Measurements from ENCODE around the gene RNF7. TPM values are rescaled to one million over a fixed set of nuclear protein-coding genes. Genes with fewer than 3 reads are reported as not detected.

The RNF7 gene
- total RNA-seq, 6 experiments from 2014 or later = 135 to 170 (median 139) TPM

- no peaks in the 10 kb centered on the region for H3K9me3 Mint-ChIP-seq
- no peak for DNase-seq
- TF ChIP-seq CTCF (IDR thresholded peaks at IDR 0.05) = no peak
- no peak overlapping the region for H3K27ac Mint-ChIP-seq
- no peaks in the 10 kb centered on the region for H3K4me1 Mint-ChIP-seq (ENCODE audit: low read depth)
- H3K27me3 Mint-ChIP-seq (ENCODE audit: insufficient read depth) = peaks cover 20% of the 10 kb centered on the region
- H3K4me3 Mint-ChIP-seq = no peak overlapping the region
- no peaks in the 10 kb centered on the region for H3K36me3 Mint-ChIP-seq (ENCODE audit: low read depth)
Measured at GRCh38 chr3:141790171-141790570, 52.1 kb downstream of the RNF7 start.

- H3K27me3 Mint-ChIP-seq (ENCODE audit: insufficient read depth) = peaks cover 15% of the 10 kb centered on the region
- H3K27ac Mint-ChIP-seq = no peak overlapping the region
- no peak for TF ChIP-seq CTCF (IDR thresholded peaks at IDR 0.05)
- DNase-seq = no peak
- no peaks in the 10 kb centered on the region for H3K36me3 Mint-ChIP-seq (ENCODE audit: low read depth)
- no peaks in the 10 kb centered on the region for H3K9me3 Mint-ChIP-seq
- no peak overlapping the region for H3K4me3 Mint-ChIP-seq
- H3K4me1 Mint-ChIP-seq (ENCODE audit: low read depth) = peaks cover 1% of the 10 kb centered on the region; the same call in 1 of the 2 replicates
Measured at GRCh38 chr3:141792495-141792894, 54.4 kb downstream of the RNF7 start.

- DNase-seq = no peak
- Mint-ChIP-seq H3K36me3 (ENCODE audit: low read depth) (no peaks in the 10 kb centered on the region), H3K9me3 (no peaks in the 10 kb centered on the region), H3K27ac (no peak overlapping the region), H3K27me3 (ENCODE audit: insufficient read depth) (peaks cover 18% of the 10 kb centered on the region), H3K4me1 (ENCODE audit: low read depth) (peaks cover 5% of the 10 kb centered on the region; the same call in 1 of the 2 replicates), H3K4me3 (no peak overlapping the region)
- TF ChIP-seq CTCF (IDR thresholded peaks at IDR 0.05) = no peak
Measured at GRCh38 chr3:141793476-141794260, 55.6 kb downstream of the RNF7 start.

GRCh38 chr3:141795276-141795675 is 57.2 kb downstream of the RNF7 start:
- H3K4me3 Mint-ChIP-seq = no peak overlapping the region
- peaks cover 5% of the 10 kb centered on the region; the same call in 1 of the 2 replicates for H3K4me1 Mint-ChIP-seq (ENCODE audit: low read depth)

GRCh38 chr3:141795741-141796080 is 57.6 kb downstream of the RNF7 start:
- Mint-ChIP-seq H3K9me3 (peaks cover 5% of the 10 kb centered on the region), H3K27me3 (ENCODE audit: insufficient read depth) (peaks cover 18% of the 10 kb centered on the region), H3K27ac (no peak overlapping the region), H3K4me3 (no peak overlapping the region), H3K36me3 (ENCODE audit: low read depth) (no peaks in the 10 kb centered on the region), H3K4me1 (ENCODE audit: low read depth) (peaks cover 5% of the 10 kb centered on the region; the same call in 1 of the 2 replicates)
- TF ChIP-seq CTCF (IDR thresholded peaks at IDR 0.05) = no peak
- DNase-seq = no peak

More at GRCh38 chr3:141795276-141795675, 57.2 kb downstream of the RNF7 start:
- Mint-ChIP-seq H3K27me3 (ENCODE audit: insufficient read depth) (peaks cover 18% of the 10 kb centered on the region), H3K36me3 (ENCODE audit: low read depth) (no peaks in the 10 kb centered on the region), H3K27ac (no peak overlapping the region), H3K9me3 (peaks cover under 1% of the 10 kb centered on the region; the same call in 1 of the 2 replicates)
- TF ChIP-seq CTCF (IDR thresholded peaks at IDR 0.05) = no peak
- no peak for DNase-seq

Measured in HFFc6 (cell line).